Activated CD4-positive, alpha-beta T cell treated with anti-CD3 and anti-CD28 coated beads, Interleukin-2, amount 50 U/mL, for 24 hours (primary cell): ENCODE data around the gene GUK1.

Experiments
- DNase-seq, 2 donors: peaks; one replicate each; pipeline ENCODE4 v3.0.0-alpha.2; 2020; ENCODE audit warnings: low read depth in 1 of 2, low spot score in 1 of 2

Gene GUK1

GRCh38 chr1:228125185-228125584, 14.9 kb upstream of the GUK1 start:
- DNase-seq = no peak

GRCh38 chr1:228131766-228132165, 8.3 kb upstream of the GUK1 start:
- DNase-seq = no peak

- DNase-seq = no peak
Observed at GRCh38 chr1:228134591-228134990, 5.5 kb upstream of the GUK1 start.

GRCh38 chr1:228136901-228137300, 3.2 kb upstream of the GUK1 start:
- DNase-seq = no peak

- no peak for DNase-seq
Observed at GRCh38 chr1:228139406-228139930, 611 bp upstream of the GUK1 start.

GRCh38 chr1:228140724-228141225, 696 bp downstream of the GUK1 start:
- DNase-seq = no peak

- DNase-seq = no peak
Observed at GRCh38 chr1:228141226-228142044, 1.4 kb downstream of the GUK1 start.

- no peak for DNase-seq
Observed at GRCh38 chr1:228142155-228142691, 2.1 kb downstream of the GUK1 start.

- DNase-seq = no peak
Observed at GRCh38 chr1:228142701-228143136, 2.6 kb downstream of the GUK1 start.

GRCh38 chr1:228143480-228144192, 3.6 kb downstream of the GUK1 start:
- no peak for DNase-seq

GRCh38 chr1:228144193-228144992, 4.3 kb downstream of the GUK1 start:
- DNase-seq = no peak

- DNase-seq = no peak
Observed at GRCh38 chr1:228144993-228145343, 4.9 kb downstream of the GUK1 start.

GRCh38 chr1:228145463-228146416, 5.7 kb downstream of the GUK1 start:
- no peak for DNase-seq

- DNase-seq = no peak
Observed at GRCh38 chr1:228146417-228147150, 6.5 kb downstream of the GUK1 start.

GRCh38 chr1:228147151-228147693, 7.1 kb downstream of the GUK1 start:
- DNase-seq = no peak

- DNase-seq = no peak
Observed at GRCh38 chr1:228147768-228148167, 7.7 kb downstream of the GUK1 start.

- no peak for DNase-seq
Observed at GRCh38 chr1:228148196-228148861, 8.2 kb downstream of the GUK1 start.

- no peak for DNase-seq
Observed at GRCh38 chr1:228148935-228149405, 8.9 kb downstream of the GUK1 start.
